Endothelial cell of umbilical vein (primary cell): Measurements from ENCODE around the gene SPRYD3. TPM values are rescaled to one million over a fixed set of nuclear protein-coding genes. Genes with fewer than 3 reads are reported as not detected.

ENCODE experiments used
- BruUV-seq: library from RNA; stranded (reverse); fragments of 400-500 nt; replicated peaks from 2 replicates; lab custom pipeline; 2021; lab: Mats Ljungman, UMichigan
- CTCF ChIA-PET: fragments of 300-600, 350-600 bp; sonication (Branson Sonifier 250); formaldehyde crosslinking; loops from one replicate; lab custom pipeline; 2021; ENCODE audit warnings: antibody characterized with exemption, inconsistent platforms; lab: Charles Lee
- POLR2A ChIA-PET: fragments of 300-600, 350-600 bp; sonication (Branson Sonifier 250); formaldehyde crosslinking; loops from one replicate; lab custom pipeline; 2021; ENCODE audit warnings: antibody characterized with exemption, inconsistent platforms; lab: Charles Lee
- DNase-seq: peaks from one replicate; pipeline ENCODE4 v3.0.0-alpha.2; 2011; ENCODE audit warnings: low read depth, low spot score
- FAIRE-seq: peaks from 2 replicates; lab custom pipeline; 2011; peaks lifted over from hg19 to GRCh38; lab: Jason Lieb, UNC
- H2AFZ ChIP-seq: 2 replicates; pipeline ENCODE4 v1.6.0; 2012; ENCODE audit warnings: low read depth, low read length, control low read depth, inconsistent platforms
- H3K27ac ChIP-seq: 2 replicates; pipeline ENCODE4 v1.5.1; 2011; ENCODE audit warnings: low read depth, mild to moderate bottlenecking, control low read depth, low read length, moderate library complexity; ENCODE audit not compliant: insufficient read depth
- H3K27me3 ChIP-seq, 2 experiments: 2 replicates each; pipeline versions ENCODE4 v1.6.0 to v1.6.1; 2011; ENCODE audit warnings: low read length in 2 of 2, mixed read lengths in 1 of 2; ENCODE audit not compliant: control insufficient read depth in 2 of 2, insufficient read depth in 2 of 2
- H3K36me3 ChIP-seq, 2 experiments: 2 replicates in 1 of 2; 3 replicates in 1 of 2; pipeline ENCODE4 v1.5.1; 2011; ENCODE audit warnings: low read length in 2 of 2, mild to moderate bottlenecking in 1 of 2, moderate library complexity in 1 of 2; ENCODE audit not compliant: control insufficient read depth in 2 of 2, insufficient read depth in 2 of 2; ENCODE audit errors: extremely low read depth in 1 of 2
- H3K4me1 ChIP-seq: 3 replicates; pipeline ENCODE4 v1.5.1; 2011; ENCODE audit warnings: mild to moderate bottlenecking, low read length; ENCODE audit not compliant: control insufficient read depth, insufficient read depth; ENCODE audit errors: extremely low read depth
- H3K4me2 ChIP-seq: 2 replicates; pipeline ENCODE4 v1.6.1; 2011; ENCODE audit warnings: low read length, control low read depth, mixed read lengths; ENCODE audit not compliant: insufficient read depth
- H3K4me3 ChIP-seq, 3 experiments: fragments of 200-600 bp in 1 of 3; sonication (generic), shearing (Covaris generic) in 1 of 3; replicated peaks in 1 of 3; 2 replicates each; pipeline ENCODE4 v1.5.1; 2011 to 2016; ENCODE audit warnings: control low read depth in 3 of 3, low read length in 3 of 3, mild to moderate bottlenecking in 2 of 3, inconsistent platforms in 1 of 3, low read depth in 1 of 3, moderate library complexity in 1 of 3; ENCODE audit not compliant: insufficient read depth in 1 of 3
- H3K79me2 ChIP-seq: 2 replicates; pipeline ENCODE4 v1.6.0; 2012; ENCODE audit warnings: low read length, inconsistent platforms; ENCODE audit not compliant: control insufficient read depth, insufficient read depth
- H3K9ac ChIP-seq: replicated peaks from 2 replicates; pipeline ENCODE3; 2011; ENCODE audit warnings: low read length, control low read depth; ENCODE audit not compliant: insufficient read depth; ENCODE audit errors: extremely low read depth
- H3K9me1 ChIP-seq: replicated peaks from 3 replicates; pipeline ENCODE4 v1.6.0; 2011; ENCODE audit warnings: mild to moderate bottlenecking, low read length; ENCODE audit not compliant: control insufficient read depth, insufficient read depth; ENCODE audit errors: extremely low read depth
- H3K9me3 ChIP-seq: replicated peaks from 2 replicates; pipeline ENCODE4 v1.5.1; 2012; ENCODE audit warnings: low read length, inconsistent platforms; ENCODE audit not compliant: control insufficient read depth, insufficient read depth
- H4K20me1 ChIP-seq: replicated peaks from 2 replicates; pipeline ENCODE3; 2011; ENCODE audit warnings: mild to moderate bottlenecking, low read length; ENCODE audit not compliant: control insufficient read depth, insufficient read depth; ENCODE audit errors: extremely low read depth
- EZH2 ChIP-seq: IDR thresholded peaks from 2 replicates; pipeline ENCODE4 v1.6.1; 2012; ENCODE audit warnings: borderline replicate concordance, low read depth, mild to moderate bottlenecking, moderate library complexity, low read length, inconsistent platforms; ENCODE audit not compliant: severe bottlenecking
- FOS ChIP-seq: IDR thresholded peaks from 2 replicates; pipeline ENCODE4 v1.6.1; 2011; ENCODE audit warnings: mild to moderate bottlenecking, low read length, moderate library complexity, borderline replicate concordance; ENCODE audit not compliant: insufficient read depth
- GATA2 ChIP-seq: IDR thresholded peaks from 2 replicates; pipeline ENCODE4 v1.7.0; 2011; ENCODE audit warnings: low read depth, mild to moderate bottlenecking, moderate library complexity, mixed read lengths, low read length; ENCODE audit not compliant: insufficient read length, insufficient read depth
- MYC ChIP-seq: IDR thresholded peaks from one replicate; pipeline ENCODE4 v1.6.1; 2011; ENCODE audit warnings: mild to moderate bottlenecking, low read depth, low read length
- POLR2A ChIP-seq: IDR thresholded peaks from 2 replicates; pipeline ENCODE4 v1.6.1; 2012; ENCODE audit warnings: low read depth, mild to moderate bottlenecking, control low read depth, low read length
- POLR2AphosphoS5 ChIP-seq: IDR thresholded peaks from 2 replicates; pipeline ENCODE4 v1.6.1; 2012; ENCODE audit warnings: low read depth, mild to moderate bottlenecking, control low read depth, low read length, moderate library complexity; ENCODE audit not compliant: insufficient read depth
- dilution Hi-C: fragments of 300-500 bp; cut with MboI; formaldehyde crosslinking; loops from one replicate; pipeline ENCODE4 v1.15.0; 2019; ENCODE audit warnings: low sequenced_read_pairs; ENCODE audit not compliant: extremely low pct_ligation_motif_present
- intact Hi-C: fragments of 100-400 bp; cut with micrococcal nuclease; formaldehyde crosslinking; loops from one replicate; pipeline ENCODE4 v1.10.0; 2022
- polyA plus RNA-seq, 4 experiments: library from polyadenylated mRNA; depleted of rRNA in 3 of 4; stranded (reverse) in 3 of 4; unstranded in 1 of 4; fragments of >200 nt; gene quantifications; 2 replicates each; pipeline versions ENCODE4 v1.2.1 to v1.2.3, GENCODE V29; 2011 to 2012; ENCODE audit warnings: missing spikeins in 1 of 4
- total RNA-seq: library from RNA; stranded (reverse); gene quantifications from 2 replicates; pipeline ENCODE4 v1.2.3, GENCODE V29; 2021
- TF ChIP-seq, protein P1 (sequence below): IDR thresholded peaks from 2 replicates; pipeline ENCODE4 v1.6.1; 2011; ENCODE audit not compliant: insufficient read depth, insufficient read length
- TF ChIP-seq, protein P2 (sequence below), 2 donors: IDR thresholded peaks; 1 replicate in 1 of 2; 2 replicates in 1 of 2; pipeline ENCODE4 v1.5.1; 2011; ENCODE audit warnings: low read length in 2 of 2, mild to moderate bottlenecking in 2 of 2, moderate library complexity in 2 of 2, control low read depth in 1 of 2, inconsistent platforms in 1 of 2, low read depth in 1 of 2; ENCODE audit not compliant: insufficient read depth in 1 of 2; ENCODE audit errors: extremely low read depth in 1 of 2

SPRYD3 gene
- total and polyA plus RNA-seq, 2 donors (not counting 3 experiments of a cell fraction or from before 2014, with no cell fraction given), result 38.6 to 39.2 TPM

DNA sequence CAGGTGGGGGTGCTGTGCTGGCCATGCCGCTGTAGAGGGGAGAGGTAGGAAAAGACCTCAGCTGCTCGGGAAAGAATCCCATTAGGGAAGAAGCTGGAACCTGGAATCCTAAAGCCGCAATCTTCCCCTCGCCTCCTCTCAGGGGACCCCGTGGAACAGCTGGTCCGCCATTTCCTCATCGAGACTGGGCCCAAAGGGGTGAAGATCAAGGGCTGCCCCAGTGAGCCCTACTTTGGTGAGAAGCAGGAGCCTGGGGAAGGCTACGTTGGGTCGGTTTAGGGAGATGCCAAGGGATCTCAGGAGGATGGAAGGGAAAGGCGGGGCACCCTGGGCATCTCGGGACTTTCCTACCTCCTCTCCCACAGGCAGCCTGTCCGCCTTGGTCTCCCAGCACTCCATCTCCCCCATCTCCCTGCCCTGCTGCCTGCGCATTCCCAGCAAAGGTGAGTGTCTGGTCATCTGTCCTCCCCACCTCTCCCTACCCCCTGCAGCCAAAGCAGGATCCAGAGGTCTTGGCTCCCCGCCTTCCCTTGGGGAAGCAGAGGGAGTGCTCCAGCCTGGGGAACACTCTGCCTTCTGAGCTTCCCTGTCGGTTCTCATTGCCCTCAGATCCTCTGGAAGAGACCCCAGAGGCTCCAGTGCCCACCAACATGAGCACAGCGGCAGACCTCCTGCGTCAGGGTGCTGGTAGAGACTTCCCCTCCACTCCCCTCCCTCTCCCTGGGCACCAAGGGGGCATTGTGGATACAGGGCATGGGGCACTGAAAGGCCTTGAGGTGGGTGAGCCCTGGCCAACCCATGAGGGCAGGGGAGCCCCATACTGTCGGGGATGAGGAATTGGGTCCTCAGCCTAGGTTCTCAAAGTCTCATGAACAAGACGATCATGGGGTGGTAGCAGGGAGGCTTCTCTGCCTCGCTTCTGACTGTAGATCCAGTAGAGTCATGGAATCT lies 16.9 kb downstream of the SPRYD3 start:
- no peak overlapping the region for H3K9ac ChIP-seq

More for the DNA sequence above, 16.9 kb downstream of the SPRYD3 start:
- no peaks in the 10 kb centered on the region for H3K79me2 ChIP-seq
- H3K4me1 ChIP-seq, result peaks cover 24% of the 10 kb centered on the region
- H3K36me3 ChIP-seq, result peaks cover 5 to 46% of the 10 kb centered on the region in 2 experiments
- POLR2A ChIA-PET, result no interaction called here
- intact Hi-C loops (no loop called here), dilution Hi-C loops (no loop called here)
- FAIRE-seq (no peak), DNase-seq (no peak)
- H4K20me1 ChIP-seq, result no peaks in the 10 kb centered on the region
- BruUV-seq, result no TSS peak
- CTCF ChIA-PET, result interaction anchor here (0.5 to 14.2 kb wide), 9 partner anchors 10 to 161 kb away, joined by 3 to 463 read pairs (median 6); partner anchors contain the start of genes IGFBP6, SOAT2 and TNS2
- no peak overlapping the region for H3K4me3 ChIP-seq
- H2AFZ ChIP-seq, result no peak overlapping the region
- TF ChIP-seq FOS (no peak), POLR2AphosphoS5 (peak; percentile 12), EZH2 (no peak), MYC (no peak), POLR2A (no peak), GATA2 (no peak)
- TF ChIP-seq, protein P1, sequence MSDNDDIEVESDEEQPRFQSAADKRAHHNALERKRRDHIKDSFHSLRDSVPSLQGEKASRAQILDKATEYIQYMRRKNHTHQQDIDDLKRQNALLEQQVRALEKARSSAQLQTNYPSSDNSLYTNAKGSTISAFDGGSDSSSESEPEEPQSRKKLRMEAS, result no peak
- TF ChIP-seq, protein P2, sequence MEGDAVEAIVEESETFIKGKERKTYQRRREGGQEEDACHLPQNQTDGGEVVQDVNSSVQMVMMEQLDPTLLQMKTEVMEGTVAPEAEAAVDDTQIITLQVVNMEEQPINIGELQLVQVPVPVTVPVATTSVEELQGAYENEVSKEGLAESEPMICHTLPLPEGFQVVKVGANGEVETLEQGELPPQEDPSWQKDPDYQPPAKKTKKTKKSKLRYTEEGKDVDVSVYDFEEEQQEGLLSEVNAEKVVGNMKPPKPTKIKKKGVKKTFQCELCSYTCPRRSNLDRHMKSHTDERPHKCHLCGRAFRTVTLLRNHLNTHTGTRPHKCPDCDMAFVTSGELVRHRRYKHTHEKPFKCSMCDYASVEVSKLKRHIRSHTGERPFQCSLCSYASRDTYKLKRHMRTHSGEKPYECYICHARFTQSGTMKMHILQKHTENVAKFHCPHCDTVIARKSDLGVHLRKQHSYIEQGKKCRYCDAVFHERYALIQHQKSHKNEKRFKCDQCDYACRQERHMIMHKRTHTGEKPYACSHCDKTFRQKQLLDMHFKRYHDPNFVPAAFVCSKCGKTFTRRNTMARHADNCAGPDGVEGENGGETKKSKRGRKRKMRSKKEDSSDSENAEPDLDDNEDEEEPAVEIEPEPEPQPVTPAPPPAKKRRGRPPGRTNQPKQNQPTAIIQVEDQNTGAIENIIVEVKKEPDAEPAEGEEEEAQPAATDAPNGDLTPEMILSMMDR (IDR thresholded peaks at IDR 0.05; ENCODE audit: extremely low read depth in 1 of 2, insufficient read depth in 1 of 2, low read depth in 1 of 2, low read length in 2 of 2), result no peak
- H3K9me3 ChIP-seq, result no peaks in the 10 kb centered on the region
- no peak overlapping the region for H3K4me2 ChIP-seq
- no peaks in the 10 kb centered on the region for H3K9me1 ChIP-seq
- no peak overlapping the region for H3K27ac ChIP-seq
- H3K27me3 ChIP-seq, result no peaks in the 10 kb centered on the region
